ENCODE measurements around the gene GRHL1. TPM values are rescaled to one million over a fixed set of nuclear protein-coding genes. Genes with fewer than 3 reads are reported as not detected.

Gene GRHL1
- polyA plus RNA-seq, 1 donor: 3.0 TPM

GRCh38 chr2:9959262-9959661 is 7.8 kb downstream of the GRHL1 start:
- Histone ChIP-seq H3K4me1 (ENCODE audit: control insufficient read depth, insufficient read depth, low read length) (no peaks in the 10 kb centered on the region), H3K27me3 (ENCODE audit: control insufficient read depth, insufficient read depth, low read length) (no peaks in the 10 kb centered on the region), H3K4me3 (ENCODE audit: low read length) (no peak overlapping the region), H3K27ac (ENCODE audit: low read length) (no peak overlapping the region), H3K36me3 (ENCODE audit: control insufficient read depth, insufficient read depth, low read length) (no peaks in the 10 kb centered on the region), H3K9me3 (ENCODE audit: control insufficient read depth, low read depth, low read length) (no peaks in the 10 kb centered on the region)
- WGBS (ENCODE audit: insufficient coverage, low lambda C conversion rate): 87% methylated on average over 2 of the region's 3 CpGs
- no peak for DNase-seq

GRCh38 chr2:9961013-9961412 is 9.5 kb downstream of the GRHL1 start:
- Histone ChIP-seq H3K9me3 (ENCODE audit: control insufficient read depth, low read depth, low read length) (no peaks in the 10 kb centered on the region), H3K4me3 (ENCODE audit: low read length) (no peak overlapping the region), H3K27ac (ENCODE audit: low read length) (no peak overlapping the region), H3K27me3 (ENCODE audit: control insufficient read depth, insufficient read depth, low read length) (no peaks in the 10 kb centered on the region), H3K4me1 (ENCODE audit: control insufficient read depth, insufficient read depth, low read length) (no peaks in the 10 kb centered on the region), H3K36me3 (ENCODE audit: control insufficient read depth, insufficient read depth, low read length) (no peaks in the 10 kb centered on the region)
- WGBS (ENCODE audit: insufficient coverage, low lambda C conversion rate): 80% methylated on average over 1 of the region's 10 CpGs
- no peak for DNase-seq

- WGBS (ENCODE audit: insufficient coverage, low lambda C conversion rate): no CpG with 5 or more reads among the region's 7 CpGs
- Histone ChIP-seq H3K9me3 (ENCODE audit: control insufficient read depth, low read depth, low read length) (no peaks in the 10 kb centered on the region), H3K4me3 (ENCODE audit: low read length) (no peak overlapping the region), H3K4me1 (ENCODE audit: control insufficient read depth, insufficient read depth, low read length) (no peaks in the 10 kb centered on the region), H3K27ac (ENCODE audit: low read length) (no peak overlapping the region), H3K27me3 (ENCODE audit: control insufficient read depth, insufficient read depth, low read length) (no peaks in the 10 kb centered on the region), H3K36me3 (ENCODE audit: control insufficient read depth, insufficient read depth, low read length) (no peaks in the 10 kb centered on the region)
- DNase-seq: no peak
Measured at GRCh38 chr2:9964334-9964980, 13.0 kb downstream of the GRHL1 start.

- Histone ChIP-seq H3K36me3 (ENCODE audit: control insufficient read depth, insufficient read depth, low read length) (no peaks in the 10 kb centered on the region), H3K9me3 (ENCODE audit: control insufficient read depth, low read depth, low read length) (no peaks in the 10 kb centered on the region), H3K4me1 (ENCODE audit: control insufficient read depth, insufficient read depth, low read length) (no peaks in the 10 kb centered on the region), H3K27ac (ENCODE audit: low read length) (no peak overlapping the region), H3K27me3 (ENCODE audit: control insufficient read depth, insufficient read depth, low read length) (no peaks in the 10 kb centered on the region), H3K4me3 (ENCODE audit: low read length) (no peak overlapping the region)
- DNase-seq: no peak
- WGBS (ENCODE audit: insufficient coverage, low lambda C conversion rate): 91% methylated on average over 4 of the region's 8 CpGs
Measured at GRCh38 chr2:9965119-9965822, 13.8 kb downstream of the GRHL1 start.

- Histone ChIP-seq H3K9me3 (ENCODE audit: control insufficient read depth, low read depth, low read length) (no peaks in the 10 kb centered on the region), H3K27me3 (ENCODE audit: control insufficient read depth, insufficient read depth, low read length) (no peaks in the 10 kb centered on the region), H3K4me3 (ENCODE audit: low read length) (no peak overlapping the region), H3K36me3 (ENCODE audit: control insufficient read depth, insufficient read depth, low read length) (no peaks in the 10 kb centered on the region), H3K4me1 (ENCODE audit: control insufficient read depth, insufficient read depth, low read length) (no peaks in the 10 kb centered on the region), H3K27ac (ENCODE audit: low read length) (no peak overlapping the region)
- WGBS (ENCODE audit: insufficient coverage, low lambda C conversion rate): no CpG with 5 or more reads among the region's 3 CpGs
- no peak for DNase-seq
Measured at GRCh38 chr2:9966491-9967022, 15.1 kb downstream of the GRHL1 start.

- DNase-seq: no peak
- Histone ChIP-seq H3K27ac (ENCODE audit: low read length) (no peak overlapping the region), H3K4me1 (ENCODE audit: control insufficient read depth, insufficient read depth, low read length) (no peaks in the 10 kb centered on the region), H3K4me3 (ENCODE audit: low read length) (no peak overlapping the region), H3K27me3 (ENCODE audit: control insufficient read depth, insufficient read depth, low read length) (no peaks in the 10 kb centered on the region), H3K9me3 (ENCODE audit: control insufficient read depth, low read depth, low read length) (no peaks in the 10 kb centered on the region), H3K36me3 (ENCODE audit: control insufficient read depth, insufficient read depth, low read length) (no peaks in the 10 kb centered on the region)
- 60% methylated on average over 1 of the region's 11 CpGs for WGBS (ENCODE audit: insufficient coverage, low lambda C conversion rate)
Measured at GRCh38 chr2:9967053-9967775, 15.7 kb downstream of the GRHL1 start.

- no peak overlapping the region for H3K4me3 ChIP-seq (ENCODE audit: low read length)
- H3K9me3 ChIP-seq (ENCODE audit: control insufficient read depth, low read depth, low read length): no peaks in the 10 kb centered on the region
- H3K36me3 ChIP-seq (ENCODE audit: control insufficient read depth, insufficient read depth, low read length): no peaks in the 10 kb centered on the region
- H3K27ac ChIP-seq (ENCODE audit: low read length): no peak overlapping the region
- H3K27me3 ChIP-seq (ENCODE audit: control insufficient read depth, insufficient read depth, low read length): no peaks in the 10 kb centered on the region
- no peaks in the 10 kb centered on the region for H3K4me1 ChIP-seq (ENCODE audit: control insufficient read depth, insufficient read depth, low read length)
- no peak for DNase-seq
- WGBS (ENCODE audit: insufficient coverage, low lambda C conversion rate): 60% methylated on average over 2 of the region's 10 CpGs
Measured at GRCh38 chr2:9968553-9969497, 17.3 kb downstream of the GRHL1 start.

GRCh38 chr2:9970200-9971044 is 18.9 kb downstream of the GRHL1 start:
- no CpG with 5 or more reads among the region's 12 CpGs for WGBS (ENCODE audit: insufficient coverage, low lambda C conversion rate)
- H3K27ac ChIP-seq (ENCODE audit: low read length): no peak overlapping the region

GRCh38 chr2:9971105-9971818 is 19.8 kb downstream of the GRHL1 start:
- Histone ChIP-seq H3K27ac (ENCODE audit: low read length) (no peak overlapping the region), H3K27me3 (ENCODE audit: control insufficient read depth, insufficient read depth, low read length) (no peaks in the 10 kb centered on the region), H3K4me3 (ENCODE audit: low read length) (no peak overlapping the region), H3K36me3 (ENCODE audit: control insufficient read depth, insufficient read depth, low read length) (no peaks in the 10 kb centered on the region), H3K9me3 (ENCODE audit: control insufficient read depth, low read depth, low read length) (no peaks in the 10 kb centered on the region), H3K4me1 (ENCODE audit: control insufficient read depth, insufficient read depth, low read length) (no peaks in the 10 kb centered on the region)
- WGBS (ENCODE audit: insufficient coverage, low lambda C conversion rate): 80% methylated on average over 2 of the region's 9 CpGs
- no peak for DNase-seq

More at GRCh38 chr2:9970200-9971044, 18.9 kb downstream of the GRHL1 start:
- H3K9me3 ChIP-seq (ENCODE audit: control insufficient read depth, low read depth, low read length): no peaks in the 10 kb centered on the region
- no peaks in the 10 kb centered on the region for H3K27me3 ChIP-seq (ENCODE audit: control insufficient read depth, insufficient read depth, low read length)
- DNase-seq: no peak
- no peak overlapping the region for H3K4me3 ChIP-seq (ENCODE audit: low read length)
- no peaks in the 10 kb centered on the region for H3K4me1 ChIP-seq (ENCODE audit: control insufficient read depth, insufficient read depth, low read length)
- no peaks in the 10 kb centered on the region for H3K36me3 ChIP-seq (ENCODE audit: control insufficient read depth, insufficient read depth, low read length)
